HG02623 (cell line): ENCODE data around the gene CASP9.
"Not testable (repeated sequence)": the region's sequence is repeated elsewhere in the genome, so short reads cannot be mapped to it uniquely, and the experiment has no call there.

Experiments used
- ATAC-seq: cut with Tn5 transposase; IDR thresholded peaks from one replicate; pipeline ENCODE4 v1.9.1; 2021; ENCODE audit warnings: moderate library complexity; ENCODE audit not compliant: unreplicated experiment

The CASP9 gene

GRCh38 chr1:15471723-15472122 is 52.3 kb downstream of the CASP9 start:
- ATAC-seq = not testable (repeated sequence)

GRCh38 chr1:15471067-15471466 is 52.9 kb downstream of the CASP9 start:
- ATAC-seq = not testable (repeated sequence)

DNA sequence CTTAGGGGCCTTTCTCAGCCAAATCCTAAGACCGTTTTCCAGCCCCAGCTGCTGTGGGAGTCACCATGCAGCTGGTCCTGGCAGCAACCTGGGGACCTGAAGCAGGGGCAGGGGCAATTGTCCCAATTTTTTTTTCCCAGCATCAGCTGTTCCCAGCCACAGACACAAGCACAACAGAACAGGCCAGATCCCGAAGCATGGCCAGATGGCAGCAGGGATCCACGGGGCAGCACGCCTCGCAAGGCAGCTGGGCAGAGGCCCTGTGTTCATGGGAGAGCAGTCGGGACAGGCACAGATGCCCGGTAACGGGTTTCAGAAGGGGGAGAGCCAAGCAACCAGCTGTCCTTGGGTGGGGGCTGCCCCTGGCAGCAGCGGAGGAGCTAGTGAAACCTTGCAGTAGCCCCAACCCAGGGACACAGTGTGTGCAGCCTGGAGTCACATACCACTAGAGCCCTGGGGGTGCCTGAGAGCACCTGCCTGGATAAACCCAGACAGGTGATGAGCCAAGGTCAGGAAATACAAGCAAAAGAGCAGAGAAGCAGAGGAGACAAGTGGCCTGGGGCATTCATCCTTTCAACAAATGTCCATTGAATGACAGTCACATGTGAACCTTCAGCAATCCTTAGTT is 54.1 kb downstream of the CASP9 start:
- ATAC-seq = not testable (repeated sequence)

DNA sequence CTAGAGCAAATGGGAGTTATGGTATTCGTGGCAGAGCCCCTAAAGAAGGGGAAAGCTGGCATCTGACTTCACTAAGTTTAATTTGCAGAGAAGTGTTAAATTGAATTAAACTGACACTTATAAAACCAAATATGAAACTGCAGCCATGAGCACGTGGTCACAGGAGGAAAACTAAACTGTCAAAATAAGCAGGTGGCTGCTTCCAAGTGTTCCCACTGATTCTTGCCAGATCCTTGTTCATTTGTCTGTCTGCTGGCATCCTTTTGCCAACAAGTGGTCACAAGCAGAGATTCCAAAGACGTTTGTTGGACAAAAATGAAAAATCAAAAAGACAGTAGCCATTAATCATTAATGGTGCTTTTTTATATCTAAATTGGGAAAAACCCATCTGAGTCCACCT is 54.7 kb downstream of the CASP9 start:
- ATAC-seq = no peak

GRCh38 chr1:15468145-15468544 is 55.9 kb downstream of the CASP9 start:
- ATAC-seq = no peak

DNA sequence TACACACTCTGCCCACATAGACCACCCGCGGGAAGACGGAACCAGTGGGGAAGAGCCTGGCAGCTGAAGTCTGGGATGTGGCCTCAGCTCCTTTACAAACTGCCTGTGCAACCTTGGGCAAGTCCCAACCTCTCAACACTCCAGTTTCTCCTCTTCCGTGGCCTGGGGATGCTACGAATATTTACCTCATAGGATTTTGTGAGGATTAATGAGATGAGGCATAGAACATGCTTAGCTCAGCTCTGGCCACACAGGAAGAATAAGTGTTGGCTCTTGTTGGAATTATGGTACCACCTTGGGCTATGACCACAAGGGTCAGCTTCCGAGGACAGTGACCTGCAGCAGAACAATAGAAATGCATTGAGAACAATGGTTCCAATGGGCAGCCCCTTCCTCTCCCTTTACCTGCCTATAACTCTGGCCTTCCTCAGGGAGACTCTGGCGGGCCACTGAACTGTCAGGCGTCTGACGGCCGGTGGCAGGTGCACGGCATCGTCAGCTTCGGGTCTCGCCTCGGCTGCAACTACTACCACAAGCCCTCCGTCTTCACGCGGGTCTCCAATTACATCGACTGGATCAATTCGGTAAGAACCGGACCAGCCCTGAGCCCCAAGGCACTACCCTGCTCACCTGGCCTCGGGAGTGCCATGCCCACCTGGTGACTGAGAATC is 56.9 kb downstream of the CASP9 start:
- not testable (repeated sequence) for ATAC-seq

DNA sequence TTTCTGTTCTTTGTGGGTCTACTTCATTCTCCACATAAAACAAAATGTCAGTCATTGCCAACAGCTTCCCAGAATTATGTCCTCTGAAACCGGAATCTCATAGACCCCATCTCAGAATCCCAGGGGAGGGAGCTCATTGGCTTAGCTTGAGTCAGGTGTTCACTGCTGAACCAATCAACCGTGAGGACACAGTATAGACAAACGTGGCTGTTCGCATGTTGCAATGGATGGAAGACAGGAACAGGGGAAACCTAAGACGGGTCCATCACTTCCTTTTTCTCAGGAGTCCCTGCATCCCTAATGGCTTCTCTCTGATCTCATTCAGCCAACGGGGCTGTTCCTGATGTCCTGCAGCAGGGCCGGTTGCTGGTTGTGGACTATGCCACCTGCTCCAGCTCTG is 58.3 kb downstream of the CASP9 start:
- no peak for ATAC-seq

- not testable (repeated sequence) for ATAC-seq
Measured at GRCh38 chr1:15463926-15464322, 60.1 kb downstream of the CASP9 start.

GRCh38 chr1:15463064-15463800 is 60.8 kb downstream of the CASP9 start:
- not testable (repeated sequence) for ATAC-seq

DNA sequence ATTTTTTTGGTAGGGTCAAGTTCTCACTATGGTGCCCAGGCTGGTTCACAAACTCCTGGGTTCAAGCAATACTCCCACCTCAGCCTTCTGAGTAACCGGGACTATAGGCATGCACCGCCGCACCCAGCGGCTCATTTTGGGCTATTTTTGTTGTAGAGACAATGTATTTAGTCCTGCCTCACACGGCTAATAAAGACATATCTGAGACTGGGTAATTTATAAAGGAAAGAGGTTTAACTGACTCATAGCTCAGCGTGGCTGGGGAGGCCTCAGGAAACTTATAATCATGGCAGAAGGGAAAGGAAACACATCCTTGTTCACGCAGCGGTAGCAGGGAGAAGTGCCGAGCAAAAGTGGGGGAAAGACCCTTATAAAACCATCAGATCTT is 63.3 kb downstream of the CASP9 start:
- no peak for ATAC-seq

- no peak for ATAC-seq
Measured at GRCh38 chr1:15459771-15460707, 64.0 kb downstream of the CASP9 start.

GRCh38 chr1:15458388-15458787 is 65.6 kb downstream of the CASP9 start:
- ATAC-seq = not testable (repeated sequence)

DNA sequence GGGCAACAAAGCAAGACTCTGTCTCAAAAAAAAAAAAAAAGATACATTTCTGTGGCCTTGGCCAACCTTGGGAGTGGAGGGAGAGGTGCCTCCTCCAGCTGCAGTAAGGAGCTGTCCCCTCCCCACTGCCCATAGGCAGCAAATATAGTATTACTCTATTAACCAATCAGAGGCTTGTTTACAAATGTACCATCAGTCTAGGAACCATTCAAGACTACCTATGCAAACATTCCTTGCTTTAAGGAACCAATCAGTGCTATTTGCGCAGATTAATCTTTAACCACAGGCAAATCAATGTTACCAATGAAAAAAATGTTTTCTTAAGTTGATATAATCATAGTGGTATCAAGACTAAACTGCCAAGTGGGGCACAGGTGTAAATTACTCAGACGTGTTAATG is 66.4 kb downstream of the CASP9 start:
- no peak for ATAC-seq

GRCh38 chr1:15456313-15456954 is 67.6 kb downstream of the CASP9 start, which contains the start of gene CELA2A:
Gene CELA2A, plus strand, starts transcription at chr1:15456732. Its CDS starts 22 bp downstream, at chr1:15456754.
- no peak for ATAC-seq

DNA sequence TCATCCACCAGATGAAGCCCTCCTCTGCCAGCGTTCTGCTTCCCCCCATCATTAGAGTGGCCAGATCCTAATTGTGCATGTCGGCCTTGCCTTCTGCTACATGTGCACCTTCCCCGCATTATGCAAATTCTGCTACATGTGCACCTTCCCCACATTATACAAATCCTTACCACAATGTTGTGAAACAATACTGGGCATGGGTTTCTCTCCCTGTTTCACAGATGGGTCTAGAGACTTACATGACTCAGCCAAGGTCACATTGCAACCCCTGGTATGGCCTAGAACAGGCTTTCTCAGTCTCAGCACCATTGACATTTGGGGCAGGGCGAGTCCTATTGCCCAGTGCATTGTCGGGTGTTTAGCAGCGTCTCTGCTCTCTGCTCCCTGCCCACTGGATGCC is 68.5 kb downstream of the CASP9 start:
- ATAC-seq = no peak

DNA sequence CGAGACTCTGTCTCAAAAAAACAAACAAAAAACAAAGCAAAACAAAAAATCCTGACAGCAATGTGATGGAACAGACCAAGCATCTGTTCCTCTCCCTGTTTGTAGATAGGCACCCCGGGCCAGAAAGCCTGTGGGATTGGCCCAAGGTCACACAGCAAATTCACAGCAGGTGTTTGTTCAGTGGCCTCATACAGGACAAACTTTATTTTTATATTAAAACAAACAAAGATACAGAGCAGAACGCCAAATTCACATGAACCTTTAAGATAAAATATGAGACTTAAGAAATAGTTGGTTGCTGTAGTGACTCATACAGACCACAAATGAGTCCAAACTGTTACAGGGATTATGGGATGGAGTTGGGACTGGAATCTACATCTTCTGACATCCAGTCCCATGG is 69.8 kb downstream of the CASP9 start:
- no peak for ATAC-seq

- no peak for ATAC-seq
Measured at GRCh38 chr1:15453734-15454133, 70.3 kb downstream of the CASP9 start.

DNA sequence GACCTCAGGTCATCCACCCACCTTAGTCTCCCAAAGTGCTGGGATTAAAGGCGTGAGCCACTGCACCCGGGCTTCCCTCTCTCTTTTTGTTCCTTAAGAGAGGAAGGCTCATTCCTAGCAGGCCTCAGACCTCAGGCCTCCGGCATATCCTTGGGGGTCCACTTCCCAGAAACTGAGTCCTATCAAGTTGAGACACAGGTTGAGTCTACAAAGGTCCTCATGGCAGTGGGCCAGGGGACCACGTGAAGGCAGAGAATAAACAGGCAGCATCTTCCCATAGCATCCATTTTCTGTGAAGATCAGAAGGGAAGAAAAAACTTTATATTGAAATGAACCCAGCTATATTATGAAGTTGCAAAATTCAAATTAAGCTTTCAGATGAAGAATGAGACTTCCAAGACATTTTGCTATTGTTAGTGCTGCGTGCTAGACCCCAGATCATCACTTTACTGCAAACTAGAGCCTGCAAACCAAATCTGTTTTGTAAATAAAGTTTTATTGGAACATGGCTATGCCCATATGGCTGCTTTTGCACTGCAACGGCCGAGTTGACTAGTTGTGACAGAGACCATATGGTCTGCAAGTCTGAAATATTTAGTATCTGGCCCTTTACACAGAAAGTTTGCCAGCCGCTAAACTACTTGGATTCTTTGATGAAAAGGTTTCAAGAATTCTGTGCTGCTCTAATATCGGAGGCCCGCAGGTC is 71.0 kb downstream of the CASP9 start:
- ATAC-seq = no peak

DNA sequence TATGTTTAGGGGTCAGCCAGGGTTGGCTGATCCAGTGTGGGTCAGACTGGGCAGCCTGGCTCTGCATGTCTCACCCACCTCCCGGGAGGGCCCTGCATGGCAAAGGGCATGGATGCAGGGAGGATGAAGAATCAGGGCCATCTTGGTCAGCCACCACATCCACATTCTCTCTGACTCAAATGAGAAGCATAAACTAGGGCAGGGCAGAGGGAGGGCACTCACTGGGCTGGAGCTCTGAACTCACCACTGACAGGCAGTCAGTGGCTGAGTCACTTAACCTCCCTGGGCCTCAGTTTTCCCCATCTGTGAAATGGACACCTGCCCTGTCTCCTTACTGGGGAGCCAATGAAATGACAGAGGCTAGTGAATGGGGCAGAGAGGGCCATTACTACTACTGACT is 71.8 kb downstream of the CASP9 start:
- no peak for ATAC-seq
